Measurements from ENCODE around the gene GINS3.

- TF ChIP-seq EZH2 (IDR thresholded peaks at IDR 0.05; ENCODE audit: low read length): no peak
- TF ChIP-seq CTCF (optimal IDR thresholded peaks at IDR 0.05 in 1 of 3, IDR thresholded peaks at IDR 0.05 in 1 of 3, conservative IDR thresholded peaks at IDR 0.05 in 1 of 3; ENCODE audit: extremely low read depth in 1 of 3, insufficient read depth in 2 of 3, low read length in 3 of 3): no peak
Observed at GRCh38 chr16:58377932-58378331, 14.3 kb upstream of the GINS3 start.

Data from keratinocyte (primary cell).